H1 (cell line): Measurements from ENCODE around the gene PDF. TPM values are rescaled to one million over a fixed set of nuclear protein-coding genes. Genes with fewer than 3 reads are reported as not detected.

ENCODE experiments used
- CTCF ChIA-PET: fragments of 300-600 bp; sonication (Branson Sonifier 250); formaldehyde crosslinking; loops from one replicate; lab custom pipeline; 2021; ENCODE audit not compliant: partially characterized antibody; lab: Charles Lee
- POLR2A ChIA-PET: fragments of 300-600 bp; sonication (Branson Sonifier 250); formaldehyde crosslinking; loops from one replicate; lab custom pipeline; 2021; ENCODE audit warnings: inconsistent platforms; ENCODE audit not compliant: partially characterized antibody; lab: Charles Lee
- DNase-seq, 2 experiments: peaks; one replicate each; pipeline versions ENCODE4 v3.0.0 to v3.0.0-alpha.2; 2010 to 2022; ENCODE audit warnings: low spot score in 2 of 2, low read depth in 1 of 2, mixed read lengths in 1 of 2
- FAIRE-seq: peaks from 2 replicates; lab custom pipeline; 2011; peaks lifted over from hg19 to GRCh38; lab: Jason Lieb, UNC
- H2AFZ ChIP-seq: 2 replicates; pipeline ENCODE4 v1.8.1; 2012; ENCODE audit warnings: low read length, inconsistent platforms
- H2AK5ac ChIP-seq: 2 replicates; pipeline ENCODE4 v1.6.1; 2013; ENCODE audit warnings: low read depth, low read length
- H2BK120ac ChIP-seq: replicated peaks from 2 replicates; pipeline ENCODE3; 2013; ENCODE audit warnings: low read depth, low read length, inconsistent platforms
- H2BK12ac ChIP-seq: 2 replicates; pipeline ENCODE4 v1.6.1; 2013; ENCODE audit warnings: low read depth, low read length
- H2BK15ac ChIP-seq: 2 replicates; pipeline ENCODE4 v1.6.1; 2013; ENCODE audit warnings: low read length
- H2BK20ac ChIP-seq: 2 replicates; pipeline ENCODE4 v1.6.1; 2013; ENCODE audit warnings: low read length
- H2BK5ac ChIP-seq: 2 replicates; pipeline ENCODE4 v1.6.1; 2013; ENCODE audit warnings: low read depth, low read length
- H3K14ac ChIP-seq: 2 replicates; pipeline ENCODE4 v1.6.1; 2013; ENCODE audit warnings: inconsistent platforms; ENCODE audit not compliant: insufficient read length
- H3K18ac ChIP-seq: 2 replicates; pipeline ENCODE4 v1.6.1; 2013; ENCODE audit warnings: low read length; ENCODE audit errors: extremely low read depth
- H3K23ac ChIP-seq: 2 replicates; pipeline ENCODE4 v1.6.1; 2013; ENCODE audit warnings: inconsistent platforms; ENCODE audit not compliant: insufficient read length
- H3K23me2 ChIP-seq: 2 replicates; pipeline ENCODE4 v1.6.1; 2013; ENCODE audit warnings: low read depth, low read length
- H3K27ac ChIP-seq: 2 replicates; pipeline ENCODE4 v1.6.1; 2011; ENCODE audit warnings: low read depth, low read length, inconsistent platforms
- H3K27me3 ChIP-seq, 4 experiments: replicated peaks in 1 of 4; 1 replicate in 1 of 4; 2 replicates in 3 of 4; pipeline versions ENCODE4 v1.6.1 to v1.8.1; 2011 to 2013; ENCODE audit warnings: low read length in 3 of 4, mild to moderate bottlenecking in 3 of 4, inconsistent platforms in 2 of 4, mixed read lengths in 2 of 4, moderate library complexity in 1 of 4; ENCODE audit not compliant: control insufficient read depth in 3 of 4, insufficient read depth in 3 of 4; ENCODE audit errors: extremely low read depth in 1 of 4
- H3K36me3 ChIP-seq, 4 experiments: 2 replicates each; pipeline versions ENCODE4 v1.6.1 to v1.8.1; 2011 to 2013; ENCODE audit warnings: mild to moderate bottlenecking in 4 of 4, low read length in 3 of 4, moderate library complexity in 2 of 4, control low read depth in 1 of 4, inconsistent platforms in 1 of 4; ENCODE audit not compliant: insufficient read depth in 4 of 4, control insufficient read depth in 2 of 4
- H3K4ac ChIP-seq: replicated peaks from 2 replicates; pipeline ENCODE3; 2013; ENCODE audit warnings: low read length, low read depth, mixed read lengths, inconsistent platforms; ENCODE audit not compliant: insufficient read length
- H3K4me1 ChIP-seq, 4 experiments: replicated peaks in 1 of 4; 1 replicate in 1 of 4; 2 replicates in 3 of 4; pipeline versions ENCODE4 v1.6.1 to v1.8.1; 2011 to 2013; ENCODE audit warnings: low read length in 3 of 4, inconsistent platforms in 2 of 4, mixed read lengths in 1 of 4; ENCODE audit not compliant: insufficient read depth in 4 of 4, control insufficient read depth in 3 of 4
- H3K4me2 ChIP-seq, 2 experiments: 2 replicates each; pipeline versions ENCODE4 v1.6.1 to v1.8.1; 2011 to 2013; ENCODE audit warnings: low read depth in 2 of 2, low read length in 2 of 2, control low read depth in 1 of 2, inconsistent platforms in 1 of 2, mild to moderate bottlenecking in 1 of 2; ENCODE audit not compliant: insufficient read depth in 1 of 2
- H3K4me3 ChIP-seq, 4 experiments: fragments of 200-600, 300-600 bp in 1 of 4; sonication (generic), shearing (Covaris generic), sonication (Bioruptor Twin) in 1 of 4; 2 replicates each; pipeline versions ENCODE4 v1.5.1 to v1.8.1; 2011 to 2016; ENCODE audit warnings: low read length in 4 of 4, low read depth in 3 of 4, control low read depth in 2 of 4, inconsistent platforms in 2 of 4, mild to moderate bottlenecking in 2 of 4, mixed read lengths in 1 of 4, moderate library complexity in 1 of 4; ENCODE audit not compliant: insufficient read depth in 2 of 4; ENCODE audit errors: extremely low read depth in 1 of 4
- H3K56ac ChIP-seq: replicated peaks from 2 replicates; pipeline ENCODE3; 2013; ENCODE audit warnings: low read depth, mild to moderate bottlenecking, mixed read lengths, low read length, inconsistent platforms; ENCODE audit not compliant: insufficient read length
- H3K79me1 ChIP-seq: 2 replicates; pipeline ENCODE4 v1.6.1; 2013; ENCODE audit warnings: low read depth, low read length, control low read depth
- H3K79me2 ChIP-seq, 2 experiments: 2 replicates each; pipeline versions ENCODE4 v1.6.1 to v1.8.1; 2012 to 2013; ENCODE audit warnings: low read length in 2 of 2, mild to moderate bottlenecking in 2 of 2, inconsistent platforms in 1 of 2; ENCODE audit not compliant: insufficient read depth in 2 of 2, control insufficient read depth in 1 of 2
- H3K9ac ChIP-seq, 4 experiments: replicated peaks in 1 of 4; 1 replicate in 1 of 4; 2 replicates in 3 of 4; pipeline versions ENCODE4 v1.6.1 to v1.8.1; 2011 to 2013; ENCODE audit warnings: low read depth in 3 of 4, low read length in 3 of 4, control low read depth in 2 of 4, mild to moderate bottlenecking in 2 of 4, moderate library complexity in 2 of 4, inconsistent platforms in 1 of 4; ENCODE audit errors: extremely low read depth in 1 of 4
- H3K9me3 ChIP-seq, 2 experiments: 2 replicates each; pipeline versions ENCODE4 v1.6.1 to v1.8.1; 2012 to 2013; ENCODE audit warnings: mild to moderate bottlenecking in 2 of 2, moderate library complexity in 2 of 2, control low read depth in 1 of 2, inconsistent platforms in 1 of 2, low read depth in 1 of 2, low read length in 1 of 2, mixed read lengths in 1 of 2; ENCODE audit not compliant: insufficient read depth in 2 of 2
- H4K20me1 ChIP-seq, 2 experiments: replicated peaks in 1 of 2; 2 replicates each; pipeline versions ENCODE3 to v1.8.1; 2011 to 2013; ENCODE audit warnings: inconsistent platforms in 2 of 2, low read length in 2 of 2, mild to moderate bottlenecking in 1 of 2; ENCODE audit not compliant: insufficient read depth in 2 of 2, control insufficient read depth in 1 of 2
- H4K5ac ChIP-seq: 2 replicates; pipeline ENCODE4 v1.6.1; 2013; ENCODE audit warnings: low read length, low read depth, mixed read lengths, inconsistent platforms; ENCODE audit not compliant: insufficient read length
- H4K8ac ChIP-seq: 2 replicates; pipeline ENCODE4 v1.8.0; 2013; ENCODE audit warnings: mild to moderate bottlenecking, moderate library complexity, low read length, inconsistent platforms; ENCODE audit not compliant: insufficient read depth; ENCODE audit errors: extremely low read depth
- H4K91ac ChIP-seq: replicated peaks from 2 replicates; pipeline ENCODE3; 2013; ENCODE audit warnings: low read length, mixed read lengths, inconsistent platforms; ENCODE audit not compliant: insufficient read length
- ASH2L ChIP-seq: fragments of 200-600, 300-600 bp; sonication (generic); IDR thresholded peaks from one replicate; pipeline ENCODE4 v1.7.1; 2017; ENCODE audit warnings: low read length
- POLR2AphosphoS5 ChIP-seq: IDR thresholded peaks from 2 replicates; pipeline ENCODE4 v1.6.1; 2011; ENCODE audit warnings: low read depth, low read length
- WGBS, 2 experiments: shearing (Covaris generic) in 1 of 2; methylation state at CpG; one replicate each; pipeline versions ENCODE4 v1.1.6 to v1.1.7; 2013 to 2015; ENCODE audit warnings: low lambda C conversion rate in 2 of 2, mixed read lengths in 2 of 2, inconsistent platforms in 1 of 2, low coverage in 1 of 2, missing lambda C conversion rate in 1 of 2; ENCODE audit not compliant: insufficient replicate concordance in 2 of 2, insufficient coverage in 1 of 2, insufficient read length in 1 of 2; ENCODE audit errors: extremely low coverage in 1 of 2, missing lambda C conversion rate in 1 of 2; 5-methylcytosine and 5-hydroxymethylcytosine counted together
- polyA plus RNA-seq, 7 experiments: library from polyadenylated mRNA; depleted of rRNA in 3 of 7; stranded (reverse) in 5 of 7; unstranded in 2 of 7; fragments of >200 nt in 5 of 7; fragments of 200-250 nt in 2 of 7; gene quantifications; 1 replicate in 5 of 7; 2 replicates in 1 of 7; 4 replicates in 1 of 7; pipeline versions ENCODE4 v1.2.1 to v1.2.3, GENCODE V29; 2011 to 2013; ENCODE audit warnings: missing spikeins in 2 of 7, mixed read lengths in 2 of 7
- total RNA-seq: library from RNA; stranded (reverse); fragmentation: NEBNext Ultra II Directional; extraction: Animal tissue kit (Norgen Biotek cat#: 25700); gene quantifications from 2 replicates; pipeline ENCODE4 v1.2.1, GENCODE V29; 2021

PDF gene
- total and polyA plus RNA-seq, 2 of the 8 experiments (the other 6 are each of a cell fraction or from before 2014, with no cell fraction given) = 17.7 to 23.9 TPM

GRCh38 chr16:69325784-69326171 lies 4.6 kb downstream of the PDF start:
- H2BK12ac ChIP-seq = no peak overlapping the region
- DNase-seq (no peak), FAIRE-seq (no peak)
- peaks cover 21% of the 10 kb centered on the region for H3K79me1 ChIP-seq
- no peak overlapping the region for H3K14ac ChIP-seq
- H4K20me1 ChIP-seq = peaks cover 14 to 42% of the 10 kb centered on the region in 2 experiments
- no peak overlapping the region for H2AK5ac ChIP-seq
- H2BK120ac ChIP-seq = no peak overlapping the region
- WGBS, 2 experiments = 89% methylated on average over 6 of the region's 6 CpGs; no CpG with 5 or more reads in 1 of the 2 experiments
- no peak overlapping the region for H3K56ac ChIP-seq
- H3K23ac ChIP-seq = no peak overlapping the region
- H2BK20ac ChIP-seq = no peak overlapping the region
- no peak overlapping the region for H4K8ac ChIP-seq
- no peak overlapping the region for H2BK5ac ChIP-seq
- no peak overlapping the region for H4K5ac ChIP-seq
- H3K4me2 ChIP-seq = no peak overlapping the region; a peak in 1 of 4 replicates
- H3K23me2 ChIP-seq = peaks cover 11% of the 10 kb centered on the region; the same call in 1 of the 2 replicates
- no peaks in the 10 kb centered on the region for H3K27me3 ChIP-seq
- no peak overlapping the region for H3K27ac ChIP-seq
- peak; percentile 34 for TF ChIP-seq POLR2AphosphoS5
- no peak for TF ChIP-seq ASH2L
- no peak overlapping the region for H2BK15ac ChIP-seq
- peaks cover 6 to 15% (median 10%) of the 10 kb centered on the region in 4 experiments for H3K4me1 ChIP-seq
- H3K4ac ChIP-seq = no peak overlapping the region
- ChIA-PET CTCF (interaction anchor here (0.7 to 3.4 kb wide), 4 partner anchors 8 to 157 kb away, joined by 3 to 10 read pairs (median 4); partner anchors contain the start of genes COG8 and NIP7), POLR2A (interaction anchor here (0.8 to 29.8 kb wide), 6 partner anchors 5 to 176 kb away, joined by 3 to 497 read pairs (median 4); partner anchors contain the start of genes COG8, NIP7, PDF and TMED6)
- H3K18ac ChIP-seq = no peak overlapping the region
- H4K91ac ChIP-seq = no peak overlapping the region
- H3K79me2 ChIP-seq = peaks cover 9 to 67% of the 10 kb centered on the region in 2 experiments
- no peak overlapping the region for H3K9ac ChIP-seq
- H3K36me3 ChIP-seq = peaks cover 15 to 76% (median 36%) of the 10 kb centered on the region in 4 experiments
- no peak overlapping the region for H2AFZ ChIP-seq
- no peaks in the 10 kb centered on the region for H3K9me3 ChIP-seq
- H3K4me3 ChIP-seq = no peak overlapping the region
